Measurements from ENCODE around the gene ADGRG6. TPM values are rescaled to one million over a fixed set of nuclear protein-coding genes. Genes with fewer than 3 reads are reported as not detected.

The ADGRG6 gene
- polyA plus RNA-seq, 1 of the 3 experiments (the other 2 are of a cell fraction), result 61.5 TPM

- H3K9me2 ChIP-seq, result no peaks in the 10 kb centered on the region
- H3K36me3 ChIP-seq (replicated peaks in 1 of 2; ENCODE audit: control insufficient read depth in 1 of 2, insufficient read depth in 2 of 2, low read length in 1 of 2), result no peaks in the 10 kb centered on the region
- H3K9me3 ChIP-seq, result no peaks in the 10 kb centered on the region; the same call in 1 of the 2 replicates
- H3K4me3 ChIP-seq (ENCODE audit: low read depth in 2 of 2, low read length in 1 of 2), result no peak overlapping the region
- 19% methylated on average over 1 of the region's 1 CpG for WGBS (ENCODE audit: low lambda C conversion rate)
- H3F3A ChIP-seq (replicated peaks; ENCODE audit: insufficient read depth), result peaks cover 7% of the 10 kb centered on the region
- CTCF ChIA-PET, result interaction anchor here (1.4 kb wide), 1 partner anchor 11 kb away, joined by 5 read pairs; no protein-coding TSS in a partner anchor
- no peaks in the 10 kb centered on the region; a peak in 2 of 4 replicates for H3K4me1 ChIP-seq (ENCODE audit: control insufficient read depth in 1 of 2, insufficient read depth in 2 of 2, low read depth in 1 of 2, low read length in 1 of 2)
- POLR2A ChIA-PET, result no interaction called here
- TF ChIP-seq USF1 (IDR thresholded peaks at IDR 0.05; ENCODE audit: borderline replicate concordance, low read depth) (no peak), EZH2phosphoT487 (IDR thresholded peaks at IDR 0.05; ENCODE audit: borderline replicate concordance, low read depth) (no peak), FOXM1 (IDR thresholded peaks at IDR 0.05; ENCODE audit: low read depth) (no peak), NFIC (IDR thresholded peaks at IDR 0.05; ENCODE audit: borderline replicate concordance) (no peak), CTCF (IDR thresholded peaks at IDR 0.05) (no peak), TEAD4 (IDR thresholded peaks at IDR 0.05; ENCODE audit: borderline replicate concordance, insufficient read depth) (no peak), FOSL2 (IDR thresholded peaks at IDR 0.05; ENCODE audit: borderline replicate concordance, low read depth) (no peak), MAX (IDR thresholded peaks at IDR 0.05; ENCODE audit: low read depth) (no peak), FOXJ3 (CRISPR knock-in tag; IDR thresholded peaks at IDR 0.05) (no peak), SMC3 (IDR thresholded peaks at IDR 0.05; ENCODE audit: low read depth, low read length) (no peak), RCOR1 (IDR thresholded peaks at IDR 0.05; ENCODE audit: low read length) (no peak), POLR2AphosphoS5 (IDR thresholded peaks at IDR 0.05; ENCODE audit: low read depth, low read length) (no peak), PBX3 (IDR thresholded peaks at IDR 0.05) (no peak), CHD2 (IDR thresholded peaks at IDR 0.05; ENCODE audit: low read length, partially characterized antibody) (no peak), RXRA (IDR thresholded peaks at IDR 0.05; ENCODE audit: borderline replicate concordance, low read depth) (no peak), ZBTB33 (IDR thresholded peaks at IDR 0.05; ENCODE audit: borderline replicate concordance, low read depth) (no peak), TAF1 (IDR thresholded peaks at IDR 0.05; ENCODE audit: borderline replicate concordance, low read depth, low read length) (no peak), MXI1 (IDR thresholded peaks at IDR 0.05; ENCODE audit: low read depth, low read length) (no peak)
- no peak for DNase-seq
- no peaks in the 10 kb centered on the region for H3K79me2 ChIP-seq (ENCODE audit: insufficient read depth)
- H4K20me1 ChIP-seq (ENCODE audit: insufficient read depth), result no peaks in the 10 kb centered on the region
- H3K4me2 ChIP-seq, result no peak overlapping the region
- H3K27me3 ChIP-seq (ENCODE audit: insufficient read depth), result no peaks in the 10 kb centered on the region
- no peak overlapping the region for H3K9ac ChIP-seq
- H3K27ac ChIP-seq (ENCODE audit: low read depth in 2 of 2, low read length in 1 of 2), result peak overlapping the region in 1 of 2 experiments; percentile 71; a peak in 2 of 4 replicates
- no peak overlapping the region for H2AFZ ChIP-seq (ENCODE audit: low read depth)
Observed at GRCh38 chr6:142280265-142280664, 21.5 kb upstream of the ADGRG6 start.
